ENCODE results near the gene KCTD3. TPM values are rescaled to one million over a fixed set of nuclear protein-coding genes. Genes with fewer than 3 reads are reported as not detected.

KCTD3 gene
- total RNA-seq, 1 experiment from 2014 or later = 39.3 TPM

DNA sequence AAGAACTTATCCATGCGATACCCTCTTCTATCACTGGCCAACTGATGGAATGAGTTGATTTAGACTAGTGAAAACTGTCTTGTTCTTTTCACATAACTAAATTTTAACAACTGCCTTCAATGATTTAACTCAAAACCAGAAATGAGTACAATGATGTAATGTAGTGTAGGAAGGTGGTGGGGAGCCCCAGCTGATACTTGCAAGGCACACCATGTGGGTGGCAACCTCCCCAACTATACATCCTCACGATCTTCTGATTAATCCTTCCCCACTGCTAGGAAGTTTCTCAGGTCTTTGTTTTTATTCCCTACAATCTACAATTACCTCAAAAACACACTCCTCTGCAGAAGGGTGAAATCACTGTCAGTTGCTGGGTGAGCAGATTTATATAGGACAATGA lies 100.7 kb downstream of the KCTD3 start:
- Mint-ChIP-seq H3K4me1 (peaks cover 32 to 36% of the 10 kb centered on the region in 2 experiments), H3K27me3 (ENCODE audit: low read depth) (no peaks in the 10 kb centered on the region), H3K27ac (no peak overlapping the region), H3K36me3 (ENCODE audit: insufficient read depth in 1 of 3, low read depth in 3 of 3) (no peaks in the 10 kb centered on the region), H3K4me3 (no peak overlapping the region), H3K9me3 (peaks cover 0 to 2% of the 10 kb centered on the region in 2 experiments; a peak in 1 of 5 replicates)
- Histone ChIP-seq H2AK5ac (ENCODE audit: insufficient read length, low read length) (no peak overlapping the region), H2BK5ac (ENCODE audit: insufficient read length, low read length) (no peak overlapping the region), H2BK12ac (ENCODE audit: insufficient read length, low read depth, low read length) (no peak overlapping the region), H2BK20ac (ENCODE audit: low read depth, low read length, poor library complexity, severe bottlenecking) (no peak overlapping the region), H4K5ac (ENCODE audit: insufficient read length, low read depth, low read length) (no peak overlapping the region), H3K4me2 (ENCODE audit: insufficient read depth, insufficient read length, low read length) (no peak overlapping the region), H3T11ph (ENCODE audit: low read length) (no peak overlapping the region), H3K4ac (ENCODE audit: low read depth, low read length) (no peak overlapping the region), H3K79me1 (ENCODE audit: insufficient read depth, low read depth, low read length, poor library complexity, severe bottlenecking) (no peaks in the 10 kb centered on the region), H3K18ac (ENCODE audit: insufficient read length, low read depth, low read length) (no peak overlapping the region), H4K8ac (replicated peaks; ENCODE audit: insufficient read length, low read depth, low read length) (no peak overlapping the region), H3K23me2 (ENCODE audit: insufficient read length, low read depth, low read length, poor library complexity, severe bottlenecking) (no peaks in the 10 kb centered on the region), H3K9ac (ENCODE audit: extremely low read depth, insufficient read length, low read length) (no peak overlapping the region), H3K27ac (ENCODE audit: insufficient read length, low read depth, low read length) (no peak overlapping the region), H3K9me3 (ENCODE audit: control insufficient read depth, low read depth, low read length) (no peaks in the 10 kb centered on the region), H4K20me1 (ENCODE audit: control insufficient read depth, insufficient read depth, insufficient read length) (no peaks in the 10 kb centered on the region), H3K27me3 (ENCODE audit: insufficient read depth, low read length) (no peaks in the 10 kb centered on the region), H4K91ac (ENCODE audit: insufficient read length, low read depth, low read length) (no peak overlapping the region), H2BK15ac (ENCODE audit: low read depth, low read length) (no peak overlapping the region), H3K4me1 (ENCODE audit: insufficient read depth, low read length) (peaks cover 5% of the 10 kb centered on the region), H2BK120ac (ENCODE audit: low read depth, low read length, poor library complexity, severe bottlenecking) (no peak overlapping the region), H3K79me2 (ENCODE audit: insufficient read depth, low read length) (no peaks in the 10 kb centered on the region), H3K14ac (ENCODE audit: insufficient read depth, low read length) (no peak overlapping the region), H2AFZ (ENCODE audit: low read length) (no peak overlapping the region), H3K56ac (ENCODE audit: insufficient read length, low read depth, low read length) (no peak overlapping the region), H3K23ac (ENCODE audit: insufficient read length, low read depth, low read length) (no peak overlapping the region)
- WGBS (ENCODE audit: extremely low coverage, insufficient read length, low lambda C conversion rate) = no CpG with 5 or more reads among the region's 2 CpGs
- DNase-seq = no peak
- TF ChIP-seq, protein P1, sequence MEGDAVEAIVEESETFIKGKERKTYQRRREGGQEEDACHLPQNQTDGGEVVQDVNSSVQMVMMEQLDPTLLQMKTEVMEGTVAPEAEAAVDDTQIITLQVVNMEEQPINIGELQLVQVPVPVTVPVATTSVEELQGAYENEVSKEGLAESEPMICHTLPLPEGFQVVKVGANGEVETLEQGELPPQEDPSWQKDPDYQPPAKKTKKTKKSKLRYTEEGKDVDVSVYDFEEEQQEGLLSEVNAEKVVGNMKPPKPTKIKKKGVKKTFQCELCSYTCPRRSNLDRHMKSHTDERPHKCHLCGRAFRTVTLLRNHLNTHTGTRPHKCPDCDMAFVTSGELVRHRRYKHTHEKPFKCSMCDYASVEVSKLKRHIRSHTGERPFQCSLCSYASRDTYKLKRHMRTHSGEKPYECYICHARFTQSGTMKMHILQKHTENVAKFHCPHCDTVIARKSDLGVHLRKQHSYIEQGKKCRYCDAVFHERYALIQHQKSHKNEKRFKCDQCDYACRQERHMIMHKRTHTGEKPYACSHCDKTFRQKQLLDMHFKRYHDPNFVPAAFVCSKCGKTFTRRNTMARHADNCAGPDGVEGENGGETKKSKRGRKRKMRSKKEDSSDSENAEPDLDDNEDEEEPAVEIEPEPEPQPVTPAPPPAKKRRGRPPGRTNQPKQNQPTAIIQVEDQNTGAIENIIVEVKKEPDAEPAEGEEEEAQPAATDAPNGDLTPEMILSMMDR (conservative IDR thresholded peaks at IDR 0.05) = no peak

Data from H9 (cell line).